PC-9 (cell line): ENCODE measurements around the gene CMIP. TPM values are rescaled to one million over a fixed set of nuclear protein-coding genes. Genes with fewer than 3 reads are reported as not detected.

Experiments
- BruUV-seq: library from RNA; stranded (reverse); fragments of 400-500 nt; replicated peaks from 2 replicates; lab custom pipeline; 2021; lab: Mats Ljungman, UMichigan
- CTCF ChIA-PET: fragments of 300-600 bp; sonication (Branson Sonifier 250); formaldehyde crosslinking; loops from one replicate; lab custom pipeline; 2022; ENCODE audit warnings: antibody characterized with exemption; lab: Charles Lee
- POLR2A ChIA-PET: fragments of 300-600 bp; sonication (Branson Sonifier 250); formaldehyde crosslinking; loops from one replicate; lab custom pipeline; 2022; ENCODE audit warnings: antibody characterized with exemption; ENCODE audit not compliant: unreplicated experiment; lab: Charles Lee
- DNase-seq, 2 experiments: peaks; one replicate each; pipeline versions ENCODE4 v3.0.0 to v3.0.0-alpha.2; 2015 to 2022; ENCODE audit warnings: mixed read lengths in 1 of 2
- H2AFZ ChIP-seq: fragments of 200-600 bp; sonication (generic); 2 replicates; pipeline ENCODE4 v1.8.1; 2017; ENCODE audit warnings: antibody characterized with exemption
- H3F3A ChIP-seq: fragments of 200-600 bp; sonication (generic); 2 replicates; pipeline ENCODE4 v1.8.1; 2017; ENCODE audit warnings: antibody characterized with exemption, mild to moderate bottlenecking, low read depth; ENCODE audit not compliant: insufficient read depth
- H3K27ac ChIP-seq: fragments of 200-600 bp; sonication (generic); 2 replicates; pipeline ENCODE4 v1.6.1; 2016; ENCODE audit warnings: mixed run types
- H3K27me3 ChIP-seq: fragments of 200-600 bp; sonication (generic); 2 replicates; pipeline ENCODE4 v1.6.1; 2016; ENCODE audit warnings: low read depth, mixed run types; ENCODE audit not compliant: insufficient read depth
- H3K36me3 ChIP-seq: fragments of 200-600 bp; sonication (generic); 2 replicates; pipeline ENCODE4 v1.6.1; 2016; ENCODE audit warnings: low read depth, mixed run types
- H3K4me1 ChIP-seq: fragments of 200-600 bp; sonication (generic); replicated peaks from 2 replicates; pipeline ENCODE4 v1.6.1; 2016; ENCODE audit warnings: mixed run types; ENCODE audit not compliant: insufficient read depth
- H3K4me2 ChIP-seq: fragments of 200-600 bp; sonication (generic); 2 replicates; pipeline ENCODE4 v1.6.1; 2017; ENCODE audit warnings: mixed run types
- H3K4me3 ChIP-seq: fragments of 200-600 bp; sonication (generic); 2 replicates; pipeline ENCODE4 v1.6.1; 2016; ENCODE audit warnings: mixed run types
- H3K79me2 ChIP-seq: fragments of 200-600 bp; sonication (generic); 2 replicates; pipeline ENCODE4 v1.6.1; 2017; ENCODE audit warnings: low read depth, mixed run types
- H3K9me2 ChIP-seq: fragments of 200-600 bp; sonication (generic); 2 replicates; pipeline ENCODE4 v1.8.1; 2017; ENCODE audit warnings: mild to moderate bottlenecking; ENCODE audit not compliant: insufficient read depth
- H3K9me3 ChIP-seq: fragments of 200-600 bp; sonication (generic); 2 replicates; pipeline ENCODE4 v1.8.1; 2016; ENCODE audit warnings: low read depth; ENCODE audit not compliant: insufficient read depth
- H4K20me1 ChIP-seq: fragments of 200-600 bp; sonication (generic); 2 replicates; pipeline ENCODE4 v1.8.1; 2017; ENCODE audit not compliant: insufficient read depth
- EZH2 ChIP-seq: fragments of 200-600 bp; sonication (generic); IDR thresholded peaks from 2 replicates; pipeline ENCODE4 v1.8.0; 2017; ENCODE audit warnings: antibody characterized with exemption, low read depth
- intact Hi-C: fragments of 100-400 bp; cut with micrococcal nuclease; formaldehyde crosslinking; loops from one replicate; pipeline ENCODE4 v1.10.0; 2022; ENCODE audit not compliant: unreplicated experiment
- total RNA-seq: library from RNA; stranded (reverse); gene quantifications from 2 replicates; pipeline ENCODE4 v1.2.3, GENCODE V29; 2021
- TF ChIP-seq, protein P1 (sequence below): fragments of 200-600 bp; sonication (generic); conservative IDR thresholded peaks from 2 replicates; pipeline ENCODE4 v1.6.1; 2017; ENCODE audit warnings: mixed run types, antibody characterized with exemption, mild to moderate bottlenecking, moderate library complexity

The CMIP gene
- total RNA-seq, 1 experiment from 2014 or later = 96.6 TPM

DNA sequence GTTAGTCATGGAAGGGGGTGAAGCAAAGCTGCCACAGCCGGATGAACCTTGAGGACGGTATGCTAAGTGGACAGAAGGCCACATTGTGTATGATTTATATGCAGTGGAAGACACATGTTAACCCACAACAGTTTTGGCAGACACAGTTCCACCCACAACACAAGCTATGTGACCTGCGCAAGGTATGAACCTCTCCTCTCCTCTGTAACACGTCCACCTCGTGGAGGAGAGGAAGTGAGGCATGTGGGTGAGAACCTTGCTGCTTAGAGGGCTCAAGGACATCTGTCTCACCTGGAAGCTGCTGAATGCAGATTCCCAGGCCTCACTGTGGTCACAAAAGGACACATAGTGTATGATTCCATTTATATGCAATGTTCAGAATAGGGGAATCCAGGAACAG lies 198.3 kb downstream of the CMIP start:
- peaks cover 16% of the 10 kb centered on the region for H3K4me1 ChIP-seq
- CTCF ChIA-PET = no interaction called here
- peaks cover 29% of the 10 kb centered on the region for H4K20me1 ChIP-seq
- no peaks in the 10 kb centered on the region for H3K9me2 ChIP-seq
- intact Hi-C loops = no loop called here
- POLR2A ChIA-PET = no interaction called here
- peaks cover 48% of the 10 kb centered on the region for H3K79me2 ChIP-seq
- no peaks in the 10 kb centered on the region for H3K9me3 ChIP-seq
- no peaks in the 10 kb centered on the region; the same call in 1 of the 2 replicates for H3K36me3 ChIP-seq
- DNase-seq = no peak
- no peak overlapping the region for H3K4me3 ChIP-seq
- H3K27me3 ChIP-seq = no peaks in the 10 kb centered on the region
- H3K4me2 ChIP-seq = no peak overlapping the region
- H2AFZ ChIP-seq = no peak overlapping the region
- no peak overlapping the region for H3K27ac ChIP-seq
- H3F3A ChIP-seq = peaks cover 5% of the 10 kb centered on the region; the same call in 1 of the 2 replicates
- no TSS peak for BruUV-seq
- TF ChIP-seq, protein P1, sequence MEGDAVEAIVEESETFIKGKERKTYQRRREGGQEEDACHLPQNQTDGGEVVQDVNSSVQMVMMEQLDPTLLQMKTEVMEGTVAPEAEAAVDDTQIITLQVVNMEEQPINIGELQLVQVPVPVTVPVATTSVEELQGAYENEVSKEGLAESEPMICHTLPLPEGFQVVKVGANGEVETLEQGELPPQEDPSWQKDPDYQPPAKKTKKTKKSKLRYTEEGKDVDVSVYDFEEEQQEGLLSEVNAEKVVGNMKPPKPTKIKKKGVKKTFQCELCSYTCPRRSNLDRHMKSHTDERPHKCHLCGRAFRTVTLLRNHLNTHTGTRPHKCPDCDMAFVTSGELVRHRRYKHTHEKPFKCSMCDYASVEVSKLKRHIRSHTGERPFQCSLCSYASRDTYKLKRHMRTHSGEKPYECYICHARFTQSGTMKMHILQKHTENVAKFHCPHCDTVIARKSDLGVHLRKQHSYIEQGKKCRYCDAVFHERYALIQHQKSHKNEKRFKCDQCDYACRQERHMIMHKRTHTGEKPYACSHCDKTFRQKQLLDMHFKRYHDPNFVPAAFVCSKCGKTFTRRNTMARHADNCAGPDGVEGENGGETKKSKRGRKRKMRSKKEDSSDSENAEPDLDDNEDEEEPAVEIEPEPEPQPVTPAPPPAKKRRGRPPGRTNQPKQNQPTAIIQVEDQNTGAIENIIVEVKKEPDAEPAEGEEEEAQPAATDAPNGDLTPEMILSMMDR = no peak
- no peak for TF ChIP-seq EZH2

DNA sequence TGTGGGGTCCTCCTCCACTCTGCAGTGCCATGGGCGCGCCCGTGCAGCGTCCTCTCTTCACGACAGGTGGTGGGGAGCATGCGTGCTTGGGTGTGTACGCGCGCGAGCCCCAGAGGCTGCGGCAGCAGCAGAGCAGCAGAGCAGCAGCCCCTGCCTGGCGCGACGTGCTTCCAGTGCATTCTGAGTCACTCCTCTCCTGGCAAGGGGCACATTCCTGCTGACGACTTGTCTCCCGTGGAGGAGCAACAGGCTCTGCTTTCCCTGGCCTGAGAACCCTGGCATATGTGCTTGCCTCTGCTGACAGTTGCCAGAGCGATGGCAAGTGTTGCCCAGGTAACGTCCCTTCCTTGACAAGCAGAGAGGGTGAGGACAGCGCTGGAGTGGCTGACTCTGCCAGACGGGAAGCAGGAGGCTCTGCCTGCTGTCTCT lies 200.7 kb downstream of the CMIP start:
- H3K9me2 ChIP-seq = no peaks in the 10 kb centered on the region
- H3K79me2 ChIP-seq = peaks cover 51% of the 10 kb centered on the region
- BruUV-seq = no TSS peak
- H3K4me1 ChIP-seq = 0 out of 2 replicates have a peak, but pooled peaks cover 6% of the 10 kb centered on the region
- H3K27ac ChIP-seq = no peak overlapping the region
- intact Hi-C loops = no loop called here
- no peaks in the 10 kb centered on the region for H3K9me3 ChIP-seq
- H2AFZ ChIP-seq = no peak overlapping the region
- POLR2A ChIA-PET = no interaction called here
- H3K27me3 ChIP-seq = no peaks in the 10 kb centered on the region
- no peaks in the 10 kb centered on the region; the same call in 1 of the 2 replicates for H3K36me3 ChIP-seq
- CTCF ChIA-PET = no interaction called here
- no peak for DNase-seq
- peaks cover 29% of the 10 kb centered on the region for H4K20me1 ChIP-seq
- no peak overlapping the region for H3K4me2 ChIP-seq
- no peak overlapping the region for H3K4me3 ChIP-seq
- TF ChIP-seq EZH2 = no peak
- TF ChIP-seq, protein P1 = no peak
- no peaks in the 10 kb centered on the region for H3F3A ChIP-seq

DNA sequence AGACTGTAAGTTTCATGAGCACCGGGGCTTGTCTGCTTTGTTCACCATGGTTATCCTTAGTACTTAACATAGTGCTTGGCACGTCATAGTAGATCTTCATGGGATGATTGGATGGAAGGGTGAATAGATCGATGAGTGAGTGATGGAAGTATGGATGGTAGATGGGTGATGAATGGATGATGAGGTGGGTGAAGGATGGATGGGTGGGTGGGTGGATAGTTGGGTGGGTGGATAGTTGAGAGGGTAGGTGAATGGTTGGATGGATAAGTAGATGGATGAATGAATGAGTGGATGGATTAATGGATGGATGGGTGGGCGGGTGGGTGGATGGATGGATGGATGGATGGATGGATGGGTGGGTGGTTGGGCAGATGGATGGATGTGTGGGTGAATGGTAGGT lies 201.3 kb downstream of the CMIP start:
- no peak overlapping the region for H3K27ac ChIP-seq
- intact Hi-C loops = no loop called here
- no peaks in the 10 kb centered on the region for H3K9me3 ChIP-seq
- no peaks in the 10 kb centered on the region for H3K9me2 ChIP-seq
- H3K4me2 ChIP-seq = no peak overlapping the region
- 0 out of 2 replicates have a peak, but pooled peaks cover 6% of the 10 kb centered on the region for H3K4me1 ChIP-seq
- no peak for DNase-seq
- BruUV-seq = no TSS peak
- ChIA-PET POLR2A (no interaction called here), CTCF (no interaction called here)
- H3K79me2 ChIP-seq = peaks cover 52% of the 10 kb centered on the region
- TF ChIP-seq EZH2 = no peak
- TF ChIP-seq, protein P1 = no peak
- H3K4me3 ChIP-seq = no peak overlapping the region
- peaks cover 30% of the 10 kb centered on the region for H4K20me1 ChIP-seq
- H2AFZ ChIP-seq = no peak overlapping the region
- no peaks in the 10 kb centered on the region for H3F3A ChIP-seq
- no peaks in the 10 kb centered on the region; the same call in 1 of the 2 replicates for H3K36me3 ChIP-seq
- no peaks in the 10 kb centered on the region for H3K27me3 ChIP-seq
